ENCODE results near the gene OR6X1. TPM values are rescaled to one million over a fixed set of nuclear protein-coding genes. Genes with fewer than 3 reads are reported as not detected.
A peak's percentile ranks its signal among the peaks of the same experiment; 100 is the strongest.

The OR6X1 gene
- total RNA-seq (not detected), polyA plus RNA-seq (not detected)
- long read RNA-seq, donor 1, result 0 reads
- long read RNA-seq, donor 2, result 0 reads
- long read RNA-seq, donor 3, result 0 reads
- long read RNA-seq, donor 4, result 0 reads
- long read RNA-seq, donor 5, result 0 reads
- long read RNA-seq, donor 6, result 0 reads
- long read RNA-seq, donor 7, result 0 reads
- long read RNA-seq, donor 8, result 0 reads
- long read RNA-seq, donor 9, result 0 reads
- long read RNA-seq, donor 10, result 0 reads

- H3K27ac ChIP-seq, result no peak within 1 kb of the TSS
- no peaks in the 10 kb centered on the region for H3K9me3 ChIP-seq
- intact Hi-C loops (cut with DNase I; ENCODE audit: low total_unique reads), result no loop called here
- no peak within 1 kb of the TSS for H3K4me3 ChIP-seq
- H3K4me1 ChIP-seq, result no peaks in the 10 kb centered on the region
- DNase-seq, result no peak
- H3K27me3 ChIP-seq, result peaks cover 0 to 16% (median 0%) of the 10 kb centered on the region in 3 donors
- WGBS, 5 donors, result 82 to 96% (median 93%) methylated on average over 3 of the region's 3 CpGs
- no peaks in the 10 kb centered on the region for H3K36me3 ChIP-seq
- TF ChIP-seq POLR2AphosphoS5 (IDR thresholded peaks at IDR 0.05) (no peak), CTCF (IDR thresholded peaks at IDR 0.05) (no peak), POLR2A (IDR thresholded peaks at IDR 0.05) (no peak), EP300 (IDR thresholded peaks at IDR 0.05) (no peak)
These were observed at the start of gene OR6X1 for GRCh38 chr11:123754101-123754568. Gene OR6X1 (minus strand): TSS chr11:123754518. CDS start chr11:123754518, 0 bp downstream.

GRCh38 chr11:123801765-123802164, 47.4 kb upstream of the OR6X1 start:
- Histone ChIP-seq H3K9me3 (no peaks in the 10 kb centered on the region), H3K27ac (no peak overlapping the region), H3K27me3 (no peaks in the 10 kb centered on the region), H3K36me3 (no peaks in the 10 kb centered on the region), H3K4me1 (no peaks in the 10 kb centered on the region), H3K4me3 (no peak overlapping the region)
- intact Hi-C loops (cut with DNase I; ENCODE audit: low total_unique reads), result no loop called here
- WGBS, 5 donors, result 0 to 37% (median 20%) methylated on average over 1 of the region's 1 CpG
- TF ChIP-seq POLR2A (IDR thresholded peaks at IDR 0.05) (no peak), POLR2AphosphoS5 (IDR thresholded peaks at IDR 0.05) (no peak), EP300 (IDR thresholded peaks at IDR 0.05) (no peak), CTCF (IDR thresholded peaks at IDR 0.05) (no peak)
- DNase-seq, result no peak

GRCh38 chr11:123800036-123800435, 45.7 kb upstream of the OR6X1 start:
- Histone ChIP-seq H3K27me3 (no peaks in the 10 kb centered on the region), H3K36me3 (no peaks in the 10 kb centered on the region), H3K27ac (no peak overlapping the region), H3K9me3 (no peaks in the 10 kb centered on the region), H3K4me1 (no peaks in the 10 kb centered on the region), H3K4me3 (no peak overlapping the region)
- TF ChIP-seq EP300 (IDR thresholded peaks at IDR 0.05) (no peak), POLR2AphosphoS5 (IDR thresholded peaks at IDR 0.05) (no peak), POLR2A (IDR thresholded peaks at IDR 0.05) (no peak), CTCF (IDR thresholded peaks at IDR 0.05) (no peak)
- intact Hi-C loops (cut with DNase I; ENCODE audit: low total_unique reads), result no loop called here
- DNase-seq, result peak in 1 of 2 donors; percentile 6
- 75 to 88% (median 83%) methylated on average over 3 of the region's 3 CpGs for WGBS, 5 donors

GRCh38 chr11:123799438-123799837, 45.1 kb upstream of the OR6X1 start:
- no peak overlapping the region for H3K4me3 ChIP-seq

More at GRCh38 chr11:123799438-123799837, 45.1 kb upstream of the OR6X1 start:
- 81 to 87% (median 83%) methylated on average over 4 of the region's 4 CpGs for WGBS, 5 donors
- Histone ChIP-seq H3K27ac (no peak overlapping the region), H3K9me3 (no peaks in the 10 kb centered on the region), H3K4me1 (no peaks in the 10 kb centered on the region), H3K27me3 (no peaks in the 10 kb centered on the region), H3K36me3 (no peaks in the 10 kb centered on the region)
- intact Hi-C loops (cut with DNase I; ENCODE audit: low total_unique reads), result no loop called here
- TF ChIP-seq CTCF (IDR thresholded peaks at IDR 0.05) (no peak), POLR2AphosphoS5 (IDR thresholded peaks at IDR 0.05) (no peak), EP300 (IDR thresholded peaks at IDR 0.05) (no peak), POLR2A (IDR thresholded peaks at IDR 0.05) (no peak)
- peak in 1 of 2 donors; percentile 12 for DNase-seq
